HEK293T (cell line): Measurements from ENCODE around the gene NUDT6.

Source experiments
- ARNT ChIP-seq: fragments of 450-650 bp; IDR thresholded peaks from 2 replicates; pipeline ENCODE4 v1.6.1; 2017; ENCODE audit warnings: mild to moderate bottlenecking
- CTBP1 ChIP-seq: fragments of 450-650 bp; IDR thresholded peaks from 2 replicates; pipeline ENCODE4 v1.6.1; 2016; ENCODE audit warnings: borderline replicate concordance
- ELF4 ChIP-seq: fragments of 450-650 bp; IDR thresholded peaks from 2 replicates; pipeline ENCODE4 v1.6.1; 2017; ENCODE audit warnings: antibody characterized with exemption
- FOXK2 ChIP-seq: fragments of 450-650 bp; IDR thresholded peaks from 2 replicates; pipeline ENCODE4 v1.6.1; 2016; ENCODE audit warnings: mild to moderate bottlenecking
- FOXM1 ChIP-seq: fragments of 450-650 bp; IDR thresholded peaks from 2 replicates; pipeline ENCODE4 v1.6.1; 2017; ENCODE audit warnings: mild to moderate bottlenecking, borderline replicate concordance
- HDGF ChIP-seq: fragments of 450-650 bp; IDR thresholded peaks from 2 replicates; pipeline ENCODE4 v1.6.1; 2017; ENCODE audit warnings: antibody characterized with exemption, borderline replicate concordance
- NFRKB ChIP-seq: fragments of 450-650 bp; IDR thresholded peaks from 2 replicates; pipeline ENCODE4 v1.6.1; 2016; ENCODE audit warnings: mild to moderate bottlenecking, moderate library complexity
- SP1 ChIP-seq: fragments of 450-650 bp; IDR thresholded peaks from 2 replicates; pipeline ENCODE4 v1.6.1; 2017
- TARDBP ChIP-seq: fragments of 450-650 bp; IDR thresholded peaks from 2 replicates; pipeline ENCODE4 v1.6.1; 2016

GRCh38 chr4:122873821-122874593 lies 48.4 kb downstream of the NUDT6 start:
- TF ChIP-seq ARNT: no peak
- no peak for TF ChIP-seq FOXM1
- TF ChIP-seq TARDBP: no peak
- no peak for TF ChIP-seq ELF4
- TF ChIP-seq SP1: no peak
- no peak for TF ChIP-seq FOXK2
- TF ChIP-seq CTBP1: no peak
- no peak for TF ChIP-seq HDGF
- TF ChIP-seq NFRKB: no peak
